Karpas-422 (cell line): ENCODE data around the gene NFIA. TPM values are rescaled to one million over a fixed set of nuclear protein-coding genes. Genes with fewer than 3 reads are reported as not detected.

Experiments used
- DNase-seq: peaks from one replicate; pipeline ENCODE4 v3.0.0-alpha.2; 2015
- H2AFZ ChIP-seq: fragments of 200-600 bp; sonication (generic); 2 replicates; pipeline ENCODE4 v1.6.1; 2014; ENCODE audit warnings: antibody characterized with exemption, low read length, mixed read lengths
- H3K27ac ChIP-seq: fragments of 200-600 bp; sonication (generic); 2 replicates; pipeline ENCODE4 v1.5.1; 2014; ENCODE audit warnings: mild to moderate bottlenecking, low read length, moderate library complexity
- H3K27me3 ChIP-seq: fragments of 200-600 bp; sonication (generic); 2 replicates; pipeline ENCODE4 v1.6.1; 2014; ENCODE audit warnings: low read length, mixed read lengths
- H3K36me3 ChIP-seq: fragments of 200-600 bp; sonication (generic); 2 replicates; pipeline ENCODE4 v1.6.1; 2014; ENCODE audit warnings: low read length, mixed read lengths; ENCODE audit not compliant: insufficient read depth
- H3K4me1 ChIP-seq: fragments of 200-600 bp; sonication (generic); 2 replicates; pipeline ENCODE4 v1.6.1; 2014; ENCODE audit warnings: mild to moderate bottlenecking, low read length, mixed read lengths
- H3K4me2 ChIP-seq: fragments of 200-600 bp; sonication (generic); 2 replicates; pipeline ENCODE4 v1.6.1; 2014; ENCODE audit warnings: low read length, low read depth, mild to moderate bottlenecking; ENCODE audit not compliant: poor library complexity, severe bottlenecking
- H3K4me3 ChIP-seq: fragments of 200-600 bp; sonication (generic); 2 replicates; pipeline ENCODE4 v1.5.1; 2014; ENCODE audit warnings: mild to moderate bottlenecking, antibody characterized with exemption, low read length, mixed read lengths
- H3K79me2 ChIP-seq: fragments of 200-600 bp; sonication (generic); 2 replicates; pipeline ENCODE4 v1.6.1; 2014; ENCODE audit warnings: mild to moderate bottlenecking, low read length, mixed read lengths
- H3K9ac ChIP-seq: fragments of 200-600 bp; sonication (generic); 2 replicates; pipeline ENCODE4 v1.6.0; 2014; ENCODE audit warnings: low read length
- H3K9me2 ChIP-seq: fragments of 200-600 bp; sonication (generic), shearing (Covaris generic); replicated peaks from 2 replicates; pipeline ENCODE4 v1.6.0; 2014; ENCODE audit warnings: mild to moderate bottlenecking, low read length, moderate library complexity; ENCODE audit not compliant: insufficient read depth
- H3K9me3 ChIP-seq: fragments of 300-700, 200-600 bp; sonication (generic); 2 replicates; pipeline ENCODE4 v1.6.1; 2014; ENCODE audit warnings: low read length, mixed read lengths
- H4K20me1 ChIP-seq: fragments of 200-600 bp; sonication (generic); 2 replicates; pipeline ENCODE4 v1.6.1; 2014; ENCODE audit warnings: mild to moderate bottlenecking, antibody characterized with exemption, low read length, low read depth; ENCODE audit not compliant: insufficient read depth
- total RNA-seq: library from RNA; depleted of rRNA; stranded (reverse); fragments of >200 nt; shearing (Covaris generic); gene quantifications from 2 replicates; pipeline ENCODE4 v1.2.3, GENCODE V29; 2014; ENCODE audit warnings: low replicate concordance

Gene NFIA
- total RNA-seq, 1 experiment from 2014 or later, result 38.3 TPM

GRCh38 chr1:61215676-61216289, 133.4 kb downstream of the NFIA start:
- no peak overlapping the region for H3K4me3 ChIP-seq
- H3K9me2 ChIP-seq, result no peaks in the 10 kb centered on the region
- no peaks in the 10 kb centered on the region for H3K9me3 ChIP-seq
- DNase-seq, result no peak
- H3K27ac ChIP-seq, result no peak overlapping the region
- no peak overlapping the region for H2AFZ ChIP-seq
- H4K20me1 ChIP-seq, result peaks cover 28% of the 10 kb centered on the region; the same call in 1 of the 2 replicates
- H3K4me2 ChIP-seq, result no peak overlapping the region
- no peak overlapping the region for H3K9ac ChIP-seq
- H3K36me3 ChIP-seq, result no peaks in the 10 kb centered on the region
- H3K79me2 ChIP-seq, result no peaks in the 10 kb centered on the region
- no peaks in the 10 kb centered on the region for H3K27me3 ChIP-seq
- H3K4me1 ChIP-seq, result no peaks in the 10 kb centered on the region; the same call in 1 of the 2 replicates

GRCh38 chr1:61220536-61220935, 138.2 kb downstream of the NFIA start:
- no peaks in the 10 kb centered on the region for H3K9me2 ChIP-seq
- no peak overlapping the region for H3K4me2 ChIP-seq
- no peaks in the 10 kb centered on the region for H3K9me3 ChIP-seq
- no peak overlapping the region for H3K27ac ChIP-seq
- peaks cover 11% of the 10 kb centered on the region for H3K4me1 ChIP-seq
- no peak overlapping the region for H3K9ac ChIP-seq
- no peaks in the 10 kb centered on the region for H3K27me3 ChIP-seq
- H3K36me3 ChIP-seq, result no peaks in the 10 kb centered on the region
- H2AFZ ChIP-seq, result no peak overlapping the region
- DNase-seq, result no peak
- peaks cover 27% of the 10 kb centered on the region for H4K20me1 ChIP-seq
- H3K4me3 ChIP-seq, result no peak overlapping the region
- H3K79me2 ChIP-seq, result no peaks in the 10 kb centered on the region

- Histone ChIP-seq H2AFZ (no peak overlapping the region), H3K4me3 (no peak overlapping the region), H3K79me2 (no peaks in the 10 kb centered on the region), H3K27ac (no peak overlapping the region), H3K9ac (no peak overlapping the region), H4K20me1 (peaks cover 32% of the 10 kb centered on the region), H3K9me3 (no peaks in the 10 kb centered on the region), H3K27me3 (no peaks in the 10 kb centered on the region), H3K9me2 (no peaks in the 10 kb centered on the region), H3K36me3 (no peaks in the 10 kb centered on the region), H3K4me2 (no peak overlapping the region), H3K4me1 (peaks cover 11% of the 10 kb centered on the region)
- no peak for DNase-seq
Observed at GRCh38 chr1:61221642-61222041, 139.3 kb downstream of the NFIA start.

- Histone ChIP-seq H3K4me2 (peak overlapping the region; percentile 11), H3K36me3 (no peaks in the 10 kb centered on the region)
- DNase-seq, result no peak
Observed at GRCh38 chr1:61222240-61222639, 139.9 kb downstream of the NFIA start.

GRCh38 chr1:61223140-61223539, 140.8 kb downstream of the NFIA start:
- Histone ChIP-seq H3K79me2 (no peaks in the 10 kb centered on the region), H3K9ac (no peak overlapping the region), H3K9me2 (no peaks in the 10 kb centered on the region), H3K36me3 (no peaks in the 10 kb centered on the region), H3K4me1 (peaks cover 24% of the 10 kb centered on the region), H3K27me3 (no peaks in the 10 kb centered on the region), H3K9me3 (no peaks in the 10 kb centered on the region), H3K4me3 (no peak overlapping the region), H4K20me1 (peaks cover 44% of the 10 kb centered on the region), H3K27ac (no peak overlapping the region), H2AFZ (no peak overlapping the region), H3K4me2 (no peak overlapping the region)
- DNase-seq, result no peak

More at GRCh38 chr1:61222240-61222639, 139.9 kb downstream of the NFIA start:
- H3K9ac ChIP-seq, result no peak overlapping the region
- no peak overlapping the region for H2AFZ ChIP-seq
- H3K79me2 ChIP-seq, result no peaks in the 10 kb centered on the region
- no peaks in the 10 kb centered on the region for H3K9me2 ChIP-seq
- no peak overlapping the region for H3K27ac ChIP-seq
- peaks cover 15% of the 10 kb centered on the region for H3K4me1 ChIP-seq
- H3K27me3 ChIP-seq, result no peaks in the 10 kb centered on the region
- H4K20me1 ChIP-seq, result peaks cover 38% of the 10 kb centered on the region
- H3K9me3 ChIP-seq, result no peaks in the 10 kb centered on the region
- H3K4me3 ChIP-seq, result no peak overlapping the region

GRCh38 chr1:61224609-61225008, 142.2 kb downstream of the NFIA start:
- Histone ChIP-seq H3K4me3 (no peak overlapping the region), H3K27me3 (no peaks in the 10 kb centered on the region), H3K9ac (no peak overlapping the region), H4K20me1 (peaks cover 49% of the 10 kb centered on the region), H3K4me1 (peaks cover 28% of the 10 kb centered on the region), H2AFZ (no peak overlapping the region), H3K79me2 (no peaks in the 10 kb centered on the region), H3K27ac (no peak overlapping the region), H3K4me2 (no peak overlapping the region), H3K9me2 (no peaks in the 10 kb centered on the region), H3K9me3 (no peaks in the 10 kb centered on the region), H3K36me3 (no peaks in the 10 kb centered on the region)
- DNase-seq, result no peak

- H3K27ac ChIP-seq, result no peak overlapping the region
- H2AFZ ChIP-seq, result no peak overlapping the region
- H4K20me1 ChIP-seq, result peaks cover 51% of the 10 kb centered on the region
- peaks cover 28% of the 10 kb centered on the region for H3K4me1 ChIP-seq
- H3K9me2 ChIP-seq, result no peaks in the 10 kb centered on the region
- no peak overlapping the region for H3K4me2 ChIP-seq
- H3K4me3 ChIP-seq, result no peak overlapping the region
- H3K36me3 ChIP-seq, result no peaks in the 10 kb centered on the region
- H3K9me3 ChIP-seq, result no peaks in the 10 kb centered on the region
- no peaks in the 10 kb centered on the region for H3K79me2 ChIP-seq
- no peaks in the 10 kb centered on the region for H3K27me3 ChIP-seq
- DNase-seq, result no peak
- H3K9ac ChIP-seq, result no peak overlapping the region
Observed at GRCh38 chr1:61225478-61225877, 143.1 kb downstream of the NFIA start.

GRCh38 chr1:61226791-61227567, 144.6 kb downstream of the NFIA start:
- DNase-seq, result no peak
- H2AFZ ChIP-seq, result no peak overlapping the region
- no peaks in the 10 kb centered on the region for H3K27me3 ChIP-seq
- H3K4me1 ChIP-seq, result peaks cover 21% of the 10 kb centered on the region
- H3K4me2 ChIP-seq, result no peak overlapping the region
- no peaks in the 10 kb centered on the region for H3K9me2 ChIP-seq
- H3K9me3 ChIP-seq, result no peaks in the 10 kb centered on the region
- H3K36me3 ChIP-seq, result no peaks in the 10 kb centered on the region
- H3K27ac ChIP-seq, result no peak overlapping the region
- peaks cover 53% of the 10 kb centered on the region for H4K20me1 ChIP-seq
- peaks cover 2% of the 10 kb centered on the region; the same call in 1 of the 2 replicates for H3K79me2 ChIP-seq
- no peak overlapping the region for H3K9ac ChIP-seq
- H3K4me3 ChIP-seq, result no peak overlapping the region
